GM12873 (cell line): ENCODE measurements around the gene ALK.

Experiments used
- TF ChIP-seq, protein P1 (sequence below): IDR thresholded peaks from 2 replicates; pipeline ENCODE4 v1.5.1; 2012; ENCODE audit warnings: low read depth, mild to moderate bottlenecking, moderate library complexity, low read length, control low read depth; ENCODE audit not compliant: insufficient read depth; ENCODE audit errors: missing control alignments

Gene ALK

GRCh38 chr2:29269095-29269764, 652.2 kb downstream of the ALK start:
- TF ChIP-seq, protein P1, sequence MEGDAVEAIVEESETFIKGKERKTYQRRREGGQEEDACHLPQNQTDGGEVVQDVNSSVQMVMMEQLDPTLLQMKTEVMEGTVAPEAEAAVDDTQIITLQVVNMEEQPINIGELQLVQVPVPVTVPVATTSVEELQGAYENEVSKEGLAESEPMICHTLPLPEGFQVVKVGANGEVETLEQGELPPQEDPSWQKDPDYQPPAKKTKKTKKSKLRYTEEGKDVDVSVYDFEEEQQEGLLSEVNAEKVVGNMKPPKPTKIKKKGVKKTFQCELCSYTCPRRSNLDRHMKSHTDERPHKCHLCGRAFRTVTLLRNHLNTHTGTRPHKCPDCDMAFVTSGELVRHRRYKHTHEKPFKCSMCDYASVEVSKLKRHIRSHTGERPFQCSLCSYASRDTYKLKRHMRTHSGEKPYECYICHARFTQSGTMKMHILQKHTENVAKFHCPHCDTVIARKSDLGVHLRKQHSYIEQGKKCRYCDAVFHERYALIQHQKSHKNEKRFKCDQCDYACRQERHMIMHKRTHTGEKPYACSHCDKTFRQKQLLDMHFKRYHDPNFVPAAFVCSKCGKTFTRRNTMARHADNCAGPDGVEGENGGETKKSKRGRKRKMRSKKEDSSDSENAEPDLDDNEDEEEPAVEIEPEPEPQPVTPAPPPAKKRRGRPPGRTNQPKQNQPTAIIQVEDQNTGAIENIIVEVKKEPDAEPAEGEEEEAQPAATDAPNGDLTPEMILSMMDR, result no peak

GRCh38 chr2:29267720-29268119, 653.7 kb downstream of the ALK start:
- TF ChIP-seq, protein P1, result no peak

DNA sequence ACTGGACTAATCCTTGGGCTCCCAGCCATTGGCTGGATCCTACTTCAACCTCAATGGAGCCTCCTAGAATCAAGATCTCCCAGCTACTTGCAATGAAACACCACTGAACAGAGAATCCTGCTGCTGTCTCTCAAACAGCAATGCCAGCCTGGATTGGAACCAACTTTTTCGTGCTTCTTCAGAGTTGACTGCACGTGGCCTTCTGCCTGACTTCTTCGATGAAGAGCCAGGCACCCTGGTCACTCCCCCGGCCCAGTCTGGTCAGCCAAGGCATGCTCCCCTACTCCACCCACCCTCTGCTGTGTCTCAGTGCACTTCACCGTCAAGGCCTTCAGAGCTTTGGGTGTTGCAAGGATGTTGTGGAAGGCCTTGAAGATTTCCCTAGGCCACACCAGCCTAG, 657.5 kb downstream of the ALK start:
- TF ChIP-seq, protein P1, result no peak

DNA sequence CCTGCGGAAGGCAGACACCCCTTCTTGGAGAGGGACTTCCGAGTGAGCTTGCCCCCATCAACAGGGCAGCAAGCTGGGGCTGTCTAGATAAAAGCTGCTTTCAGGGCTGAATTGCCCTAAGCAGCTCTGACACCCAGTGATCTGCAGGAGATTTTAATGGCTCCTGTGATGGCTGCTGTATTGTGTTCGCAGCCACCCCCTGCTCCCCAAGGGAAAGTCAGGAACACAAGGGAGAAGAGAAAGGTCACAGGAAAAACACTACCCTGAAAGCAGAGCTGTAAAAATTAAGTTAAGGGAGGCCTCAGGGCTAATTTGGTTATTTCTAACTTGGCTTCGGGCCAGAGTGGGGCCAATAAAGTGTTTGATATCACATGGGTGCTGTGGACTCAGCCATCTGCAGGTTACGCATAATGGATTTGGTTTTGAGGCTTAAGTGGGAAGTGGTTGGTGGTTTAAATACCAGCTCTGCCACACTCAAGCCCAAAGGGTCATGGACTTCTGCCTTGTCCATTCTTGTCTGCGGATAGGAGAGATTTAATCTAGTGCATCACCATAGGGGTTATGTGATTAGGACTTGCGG, 658.6 kb downstream of the ALK start:
- TF ChIP-seq, protein P1, result no peak

GRCh38 chr2:29261003-29261402, 660.4 kb downstream of the ALK start:
- TF ChIP-seq, protein P1, result no peak

DNA sequence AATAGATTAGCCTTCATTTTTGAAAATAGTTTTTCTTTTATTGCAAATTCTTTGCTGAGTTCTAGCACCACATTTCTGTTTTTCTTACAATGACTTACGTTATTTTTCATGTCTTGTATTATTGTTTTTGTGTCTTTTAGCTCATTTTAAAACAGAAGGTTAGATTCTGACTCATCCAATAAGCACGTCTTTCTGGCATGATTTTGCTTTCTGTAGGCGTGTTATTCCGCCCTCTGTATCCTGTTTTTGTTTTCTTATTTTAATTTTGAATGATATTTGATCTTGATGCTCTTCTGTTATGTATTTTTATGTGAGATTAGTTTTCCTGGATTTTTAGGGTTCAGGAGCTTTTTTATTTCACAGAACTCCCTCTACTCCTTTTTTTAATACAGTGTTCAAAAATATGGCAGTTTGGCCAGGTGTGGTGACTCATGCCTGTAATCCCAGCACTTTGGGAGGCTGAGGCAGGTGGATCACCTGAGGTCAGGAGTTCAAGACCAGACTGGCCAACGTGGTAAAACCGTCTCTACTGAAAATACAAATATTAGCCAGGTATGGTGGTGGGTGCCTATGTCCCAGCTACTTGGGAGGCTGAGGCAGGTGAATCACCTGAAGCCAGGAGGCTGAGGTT, 661.1 kb downstream of the ALK start:
- TF ChIP-seq, protein P1, result no peak

DNA sequence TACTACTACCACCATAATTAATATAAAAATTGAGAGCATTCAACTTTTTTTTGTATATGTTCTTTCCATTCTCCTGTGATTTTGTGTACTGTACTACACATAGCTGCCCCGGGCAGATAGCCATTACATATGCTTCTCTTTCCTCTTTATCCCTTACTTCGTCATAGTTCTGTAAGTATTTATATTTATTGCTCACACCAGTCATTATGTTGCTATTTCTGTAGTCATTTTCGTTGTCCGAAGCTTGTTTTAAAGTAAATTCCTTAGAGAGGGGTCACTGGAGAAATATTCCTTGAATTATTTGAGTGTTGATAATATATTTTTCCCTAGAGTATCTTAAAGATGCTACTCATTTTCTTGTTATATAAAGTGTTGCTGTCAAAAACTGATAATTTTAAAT, 662.2 kb downstream of the ALK start:
- TF ChIP-seq, protein P1, result no peak
